GM12874 (cell line): ENCODE data around the gene CCDC15.

Source experiments
- CTCF ChIP-seq: IDR thresholded peaks from 2 replicates; pipeline ENCODE4 v1.5.1; 2011; ENCODE audit warnings: low read depth, mild to moderate bottlenecking, control low read depth, low read length, moderate library complexity; ENCODE audit not compliant: insufficient read depth

Gene CCDC15

DNA sequence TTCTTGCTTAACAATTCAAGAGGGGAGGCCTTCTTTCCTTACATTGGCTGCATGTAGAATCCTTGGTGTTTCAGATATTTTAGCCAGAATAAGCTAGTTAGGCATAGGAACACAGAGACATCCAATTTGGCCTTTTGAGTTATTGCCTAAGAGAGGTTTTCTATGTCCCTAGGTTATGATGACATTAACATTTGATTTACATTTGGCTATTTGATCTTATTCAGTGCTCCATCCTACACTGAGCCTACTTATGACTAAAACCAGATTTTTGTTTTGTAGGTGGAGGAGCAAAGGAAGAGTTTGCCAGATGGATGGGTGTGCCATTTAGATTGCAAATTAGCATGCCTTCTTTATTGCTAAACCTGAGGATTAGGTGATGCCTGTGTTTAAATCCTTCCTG lies 98.0 kb downstream of the CCDC15 start:
- no peak for TF ChIP-seq CTCF

DNA sequence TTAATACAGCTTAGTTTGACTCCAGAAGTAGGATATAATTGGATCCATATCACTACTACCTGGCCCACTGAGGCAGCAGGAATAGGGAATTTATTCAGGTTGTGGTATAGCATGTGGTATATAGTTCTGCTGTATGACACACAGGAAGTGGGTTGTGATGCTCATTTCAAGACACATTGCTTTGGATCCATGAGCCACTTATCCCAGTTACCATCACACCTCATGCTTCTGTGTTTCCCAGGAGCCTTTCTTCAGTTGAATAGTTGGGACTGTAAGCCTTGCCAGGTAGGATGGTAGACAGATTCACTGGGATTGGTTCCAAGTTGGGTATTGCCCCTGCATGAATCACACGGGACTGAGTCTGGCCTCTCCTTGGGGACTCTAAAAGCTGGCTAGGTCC lies 99.2 kb downstream of the CCDC15 start:
- no peak for TF ChIP-seq CTCF

- TF ChIP-seq CTCF: no peak
These were observed 101.2 kb downstream of the CCDC15 start for GRCh38 chr11:125055107-125055715.

GRCh38 chr11:125056931-125057692 lies 103.1 kb downstream of the CCDC15 start:
- no peak for TF ChIP-seq CTCF

DNA sequence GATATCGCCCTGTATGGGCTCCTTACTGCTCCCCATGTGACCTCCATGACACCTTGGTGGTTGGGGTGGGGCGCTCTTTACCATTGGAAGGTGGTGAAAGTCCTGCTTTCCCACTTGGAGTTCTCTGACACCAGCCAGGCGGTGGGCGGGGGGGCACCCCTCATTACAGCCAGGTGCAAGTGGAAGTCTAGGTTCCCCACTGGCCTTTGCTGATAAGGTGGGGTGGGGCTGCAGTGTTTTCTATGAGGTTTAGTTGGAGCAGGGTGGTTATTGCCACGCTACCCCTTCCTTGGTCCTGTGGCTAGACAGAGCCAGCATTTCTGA lies 103.7 kb downstream of the CCDC15 start:
- TF ChIP-seq CTCF: no peak

DNA sequence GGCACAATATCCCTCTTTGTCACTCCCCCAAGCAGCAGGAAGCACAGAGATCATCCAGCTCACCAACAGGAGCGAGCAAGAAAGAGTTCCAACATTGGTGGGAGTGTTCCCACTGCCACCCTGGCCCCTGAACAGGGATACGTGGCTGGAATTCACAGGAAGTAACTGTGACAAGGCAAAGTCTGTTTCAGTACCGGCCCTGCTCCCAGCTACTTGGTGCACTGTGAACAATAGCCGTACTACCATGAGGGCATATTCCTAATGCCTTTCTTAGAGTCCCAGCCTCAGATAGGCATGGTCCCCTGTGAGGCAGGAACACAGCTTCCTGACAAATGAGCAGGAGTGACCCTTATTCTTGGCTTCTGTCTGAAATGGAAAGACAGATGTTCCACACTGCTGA lies 107.3 kb downstream of the CCDC15 start:
- TF ChIP-seq CTCF: no peak

DNA sequence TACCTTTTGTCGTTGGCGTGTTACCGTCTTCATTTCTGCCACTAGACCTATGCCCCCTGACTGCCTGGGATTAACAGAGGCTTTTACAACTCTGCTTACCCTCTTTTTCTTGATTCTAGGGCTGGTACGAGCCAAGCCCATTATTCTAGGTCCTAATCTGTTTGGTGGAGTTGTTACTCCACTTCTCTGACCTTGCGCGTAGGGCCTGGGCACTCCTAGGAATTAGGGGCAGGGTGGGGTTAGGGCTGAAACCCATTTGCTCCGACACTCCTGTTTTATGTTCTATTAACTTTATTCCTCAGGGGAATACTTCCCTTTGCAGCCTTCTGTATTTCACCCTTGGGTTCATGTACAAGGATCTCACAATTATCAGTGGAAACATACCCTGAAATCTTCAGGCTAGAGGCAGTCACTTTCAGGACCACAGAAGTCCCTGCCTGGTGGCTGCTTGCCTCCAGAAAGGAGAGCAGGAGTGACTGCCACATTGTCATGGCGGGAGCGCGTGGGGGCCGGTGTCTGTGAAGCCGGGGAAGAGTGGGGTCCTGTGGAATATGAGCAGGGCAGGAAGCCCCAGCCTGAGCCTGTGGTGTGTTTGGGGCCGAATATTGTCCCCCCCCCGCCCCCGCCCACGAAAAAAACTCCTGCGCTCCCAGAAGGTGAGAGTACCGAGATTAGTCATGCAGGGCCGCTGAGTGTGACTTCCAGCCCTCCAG lies 108.4 kb downstream of the CCDC15 start:
- no peak for TF ChIP-seq CTCF
